Muscle of leg (tissue), 11 donors: Measurements from ENCODE around the gene ELOVL5. TPM values are rescaled to one million over a fixed set of nuclear protein-coding genes. Genes with fewer than 3 reads are reported as not detected.
A peak's percentile ranks its signal among the peaks of the same experiment; 100 is the strongest.
"Not testable (repeated sequence)": the region's sequence is repeated elsewhere in the genome, so short reads cannot be mapped to it uniquely, and the experiment has no call there.

Experiments
- DNase-seq: peaks from one replicate; pipeline ENCODE4 v3.0.0; 2013
- H3K27ac ChIP-seq: one replicate; pipeline ENCODE4 v1.5.1; 2013; ENCODE audit warnings: mild to moderate bottlenecking, low read length, control low read depth
- H3K27me3 ChIP-seq: one replicate; pipeline ENCODE4 v1.6.1; 2013; ENCODE audit warnings: low read length; ENCODE audit not compliant: control insufficient read depth, insufficient read depth
- H3K36me3 ChIP-seq: one replicate; pipeline ENCODE4 v1.6.1; 2013; ENCODE audit warnings: low read length; ENCODE audit not compliant: control insufficient read depth, insufficient read depth
- H3K4me1 ChIP-seq: one replicate; pipeline ENCODE4 v1.6.1; 2013; ENCODE audit warnings: low read length; ENCODE audit not compliant: control insufficient read depth, insufficient read depth
- H3K4me3 ChIP-seq: one replicate; pipeline ENCODE4 v1.5.1; 2013; ENCODE audit warnings: low read length, control low read depth
- H3K9me3 ChIP-seq: replicated peaks from 2 replicates; pipeline ENCODE4 v1.6.1; 2013; ENCODE audit warnings: low read depth, low read length; ENCODE audit not compliant: control insufficient read depth
- WGBS: methylation state at CpG from one replicate; pipeline ENCODE4 v1.1.5; 2013; ENCODE audit warnings: missing lambda C conversion rate; ENCODE audit not compliant: insufficient coverage; 5-methylcytosine and 5-hydroxymethylcytosine counted together
- polyA plus RNA-seq, 8 donors: library from polyadenylated mRNA; unstranded; fragments of 120-200 nt; gene quantifications; one replicate each; pipeline versions ENCODE4 v1.2.1 to v1.2.3, GENCODE V29; 2013; ENCODE audit warnings: inconsistent platforms in 1 of 8, low replicate concordance in 1 of 8; ENCODE audit not compliant: insufficient read length in 8 of 8, insufficient read depth in 1 of 8
- total RNA-seq: library from RNA; stranded (reverse); fragments of 120-200 nt; gene quantifications from one replicate; pipeline ENCODE4 v1.2.4, GENCODE V29; 2013

Gene ELOVL5
- total and polyA plus RNA-seq, 9 donors: 21.5 to 52.0 (median 38.1) TPM

- Histone ChIP-seq H3K4me3 (no peak overlapping the region), H3K9me3 (no peaks in the 10 kb centered on the region), H3K27me3 (no peaks in the 10 kb centered on the region), H3K36me3 (no peaks in the 10 kb centered on the region), H3K27ac (no peak overlapping the region), H3K4me1 (no peaks in the 10 kb centered on the region)
- no CpG with 5 or more reads among the region's 2 CpGs for WGBS
- no peak for DNase-seq
Measured at GRCh38 chr6:53321701-53322100, 27.0 kb downstream of the ELOVL5 start.

- H3K36me3 ChIP-seq: no peaks in the 10 kb centered on the region
- H3K27ac ChIP-seq: no peak overlapping the region
- H3K9me3 ChIP-seq: no peaks in the 10 kb centered on the region
- H3K27me3 ChIP-seq: no peaks in the 10 kb centered on the region
- no peaks in the 10 kb centered on the region for H3K4me1 ChIP-seq
- no peak for DNase-seq
- no peak overlapping the region for H3K4me3 ChIP-seq
- WGBS: 67% methylated on average over 3 of the region's 5 CpGs
Measured at GRCh38 chr6:53320964-53321363, 27.8 kb downstream of the ELOVL5 start.

- Histone ChIP-seq H3K27ac (no peak overlapping the region), H3K4me3 (no peak overlapping the region), H3K9me3 (no peaks in the 10 kb centered on the region), H3K4me1 (no peaks in the 10 kb centered on the region), H3K36me3 (no peaks in the 10 kb centered on the region), H3K27me3 (no peaks in the 10 kb centered on the region)
- WGBS: no CpG with 5 or more reads among the region's 5 CpGs
- DNase-seq: no peak
Measured at GRCh38 chr6:53318429-53318828, 30.3 kb downstream of the ELOVL5 start.

- H3K4me3 ChIP-seq: no peak overlapping the region
- WGBS: no CpG with 5 or more reads among the region's 2 CpGs
- no peaks in the 10 kb centered on the region for H3K4me1 ChIP-seq
- H3K9me3 ChIP-seq: no peaks in the 10 kb centered on the region
- H3K27me3 ChIP-seq: no peaks in the 10 kb centered on the region
- H3K27ac ChIP-seq: no peak overlapping the region
- no peaks in the 10 kb centered on the region for H3K36me3 ChIP-seq
- no peak for DNase-seq
Measured at GRCh38 chr6:53317861-53318260, 30.9 kb downstream of the ELOVL5 start.

GRCh38 chr6:53317299-53317698 lies 31.5 kb downstream of the ELOVL5 start:
- H3K4me3 ChIP-seq, DNase-seq, H3K27ac ChIP-seq, H3K9me3 ChIP-seq, H3K36me3 ChIP-seq, H3K4me1 ChIP-seq, H3K27me3 ChIP-seq: not testable (repeated sequence)
- 95% methylated on average over 3 of the region's 8 CpGs for WGBS

- H3K4me3 ChIP-seq: no peak overlapping the region
- no peaks in the 10 kb centered on the region for H3K36me3 ChIP-seq
- H3K9me3 ChIP-seq: no peaks in the 10 kb centered on the region
- H3K27ac ChIP-seq: no peak overlapping the region
- no peaks in the 10 kb centered on the region for H3K4me1 ChIP-seq
- DNase-seq: no peak
- H3K27me3 ChIP-seq: no peaks in the 10 kb centered on the region
Measured at GRCh38 chr6:53316142-53316541, 32.6 kb downstream of the ELOVL5 start.

GRCh38 chr6:53315086-53315724 lies 33.5 kb downstream of the ELOVL5 start:
- no peak overlapping the region for H3K4me3 ChIP-seq
- H3K27me3 ChIP-seq: no peaks in the 10 kb centered on the region
- DNase-seq: no peak
- peaks cover 3% of the 10 kb centered on the region for H3K4me1 ChIP-seq
- H3K36me3 ChIP-seq: no peaks in the 10 kb centered on the region
- no peaks in the 10 kb centered on the region for H3K9me3 ChIP-seq
- WGBS: no CpG with 5 or more reads among the region's 3 CpGs
- no peak overlapping the region for H3K27ac ChIP-seq

- peaks cover 11% of the 10 kb centered on the region for H3K4me1 ChIP-seq
- peak; percentile 35 for DNase-seq
- H3K9me3 ChIP-seq: no peaks in the 10 kb centered on the region
- no peak overlapping the region for H3K4me3 ChIP-seq
- H3K27me3 ChIP-seq: no peaks in the 10 kb centered on the region
- H3K36me3 ChIP-seq: no peaks in the 10 kb centered on the region
- no peak overlapping the region for H3K27ac ChIP-seq
- 45% methylated on average over 1 of the region's 4 CpGs for WGBS
Measured at GRCh38 chr6:53313784-53314400, 34.9 kb downstream of the ELOVL5 start.

- H3K9me3 ChIP-seq: no peaks in the 10 kb centered on the region
- peaks cover 11% of the 10 kb centered on the region for H3K4me1 ChIP-seq
- H3K4me3 ChIP-seq: no peak overlapping the region
- H3K36me3 ChIP-seq: no peaks in the 10 kb centered on the region
- H3K27me3 ChIP-seq: no peaks in the 10 kb centered on the region
- DNase-seq: no peak
- H3K27ac ChIP-seq: no peak overlapping the region
- 80% methylated on average over 1 of the region's 2 CpGs for WGBS
Measured at GRCh38 chr6:53312355-53312754, 36.4 kb downstream of the ELOVL5 start.

- WGBS: no CpG with 5 or more reads among the region's 3 CpGs
- no peaks in the 10 kb centered on the region for H3K36me3 ChIP-seq
- H3K27me3 ChIP-seq: no peaks in the 10 kb centered on the region
- no peak overlapping the region for H3K27ac ChIP-seq
- H3K9me3 ChIP-seq: no peaks in the 10 kb centered on the region
- peaks cover 11% of the 10 kb centered on the region for H3K4me1 ChIP-seq
- no peak overlapping the region for H3K4me3 ChIP-seq
- DNase-seq: no peak
Measured at GRCh38 chr6:53311586-53311935, 37.2 kb downstream of the ELOVL5 start.
